ENCODE results near the gene SLC30A5. TPM values are rescaled to one million over a fixed set of nuclear protein-coding genes. Genes with fewer than 3 reads are reported as not detected.

Gene SLC30A5
- total and polyA plus RNA-seq, 9 of the 15 experiments (the other 6 are each of a cell fraction or from before 2014, with no cell fraction given): 22.9 to 86.8 (median 62.5) TPM

GRCh38 chr5:69140827-69141226 lies 47.0 kb downstream of the SLC30A5 start:
- Histone ChIP-seq H3K9ac (ENCODE audit: insufficient read depth in 1 of 2, low read depth in 2 of 2, low read length in 2 of 2) (no peak overlapping the region), H3K79me2 (ENCODE audit: control insufficient read depth, insufficient read depth, low read length) (no peaks in the 10 kb centered on the region), H3K4me3 (no peak overlapping the region), H3K9me3 (replicated peaks; ENCODE audit: control insufficient read depth, insufficient read depth, low read depth, low read length) (no peaks in the 10 kb centered on the region), H4K20me1 (replicated peaks; ENCODE audit: control insufficient read depth, insufficient read depth, low read length) (no peaks in the 10 kb centered on the region), H3K9me1 (ENCODE audit: control insufficient read depth, insufficient read depth, low read length) (no peaks in the 10 kb centered on the region), H3K36me3 (ENCODE audit: control insufficient read depth, insufficient read depth, low read length) (no peaks in the 10 kb centered on the region), H3K27ac (ENCODE audit: extremely low read depth, low read depth, low read length) (no peak overlapping the region), H3K4me2 (ENCODE audit: insufficient read depth, low read length) (no peak overlapping the region), H2AFZ (ENCODE audit: low read depth, low read length) (no peak overlapping the region), H3K4me1 (replicated peaks in 1 of 2; ENCODE audit: control insufficient read depth in 2 of 2, insufficient read depth in 2 of 2, low read length in 2 of 2) (no peaks in the 10 kb centered on the region), H3K27me3 (ENCODE audit: control insufficient read depth in 2 of 2, insufficient read depth in 2 of 2, low read length in 2 of 2) (no peaks in the 10 kb centered on the region)
- intact Hi-C loops (cut with micrococcal nuclease) (no loop called here), in situ Hi-C loops (cut with MboI) (no loop called here)
- 11% methylated on average over 1 of the region's 1 CpG for WGBS (ENCODE audit: insufficient coverage, low coverage, missing lambda C conversion rate)
- CTCF ChIA-PET (ENCODE audit: low intra/inter-chr PET ratio): no interaction called here
- BruUV-seq (replicated peaks): no TSS peak
- FAIRE-seq (no peak), DNase-seq (ENCODE audit: extremely low read depth in 1 of 4, low spot score in 3 of 4) (no peak), ATAC-seq (no peak)
- POLR2A ChIA-PET: interaction anchor here (0.5 to 0.6 kb wide), 2 partner anchors 11 to 117 kb away, joined by 3 to 4 read pairs; no protein-coding TSS in a partner anchor
- TF ChIP-seq KDM5B (IDR thresholded peaks at IDR 0.05; ENCODE audit: insufficient replicate concordance, low read depth, low read length): no peak
- TF ChIP-seq ZFX (CRISPR knock-in tag; IDR thresholded peaks at IDR 0.05): no peak
- TF ChIP-seq RERE (CRISPR knock-in tag; IDR thresholded peaks at IDR 0.05; ENCODE audit: borderline replicate concordance): no peak
- no peak for TF ChIP-seq ESRRB (CRISPR knock-in tag; IDR thresholded peaks at IDR 0.05; ENCODE audit: borderline replicate concordance)
- no peak for TF ChIP-seq MEF2D (tag; conservative IDR thresholded peaks at IDR 0.05; ENCODE audit: low read depth)
- no peak for TF ChIP-seq NR0B1 (IDR thresholded peaks at IDR 0.05; ENCODE audit: partially characterized antibody)
- peak; percentile 84 for TF ChIP-seq RBM25 (IDR thresholded peaks at IDR 0.05; ENCODE audit: low read depth, low read length, severe bottlenecking)
- TF ChIP-seq FIP1L1 (IDR thresholded peaks at IDR 0.05; ENCODE audit: low read depth, low read length, poor library complexity, severe bottlenecking): no peak
- TF ChIP-seq HNRNPL (IDR thresholded peaks at IDR 0.05; ENCODE audit: low read depth, low read length): no peak
- peak; percentile 73; the same call in 1 of the 2 replicates for TF ChIP-seq TRIM28 (IDR thresholded peaks at IDR 0.05)
- TF ChIP-seq ZNF280A (IDR thresholded peaks at IDR 0.05; ENCODE audit: low read depth, partially characterized antibody): no peak
- TF ChIP-seq PTRF (tag; IDR thresholded peaks at IDR 0.05): no peak
- no peak for TF ChIP-seq ZNF263 (CRISPR knock-in tag; IDR thresholded peaks at IDR 0.05; ENCODE audit: borderline replicate concordance)
- TF ChIP-seq GABPA (tag; conservative IDR thresholded peaks at IDR 0.05; ENCODE audit: low read depth): no peak
